Uterus (tissue), 2 donors: ENCODE measurements around the gene GAS2L2.

Experiments used
- CTCF ChIP-seq, 4 experiments: fragments of 200-600 bp in 2 of 4; fragments of 450-650 bp in 2 of 4; sonication (generic) in 2 of 4; IDR thresholded peaks; one replicate each; pipeline ENCODE4 v1.5.1; 2016 to 2019; ENCODE audit warnings: antibody characterized with exemption in 4 of 4, mild to moderate bottlenecking in 2 of 4, moderate library complexity in 1 of 4
- POLR2A ChIP-seq, 2 donors: fragments of 450-650 bp; IDR thresholded peaks; one replicate each; pipeline ENCODE4 v1.6.1; 2016; ENCODE audit warnings: antibody characterized with exemption in 2 of 2, mild to moderate bottlenecking in 1 of 2, moderate library complexity in 1 of 2

- TF ChIP-seq CTCF (IDR thresholded peaks at IDR 0.05) (no peak), POLR2A (IDR thresholded peaks at IDR 0.05) (no peak)
Measured at GRCh38 chr17:35745749-35746320, 7.2 kb downstream of the GAS2L2 start.
